GM12878 (cell line): ENCODE measurements around the gene OR2AP1.
"Not testable (repeated sequence)": the region's sequence is repeated elsewhere in the genome, so short reads cannot be mapped to it uniquely, and the experiment has no call there.

Experiments used
- ASH2L ChIP-seq: fragments of 300-600, 200-600 bp; sonication (generic); IDR thresholded peaks from 2 replicates; pipeline ENCODE4 v1.6.1; 2017; ENCODE audit warnings: low read depth, mild to moderate bottlenecking, borderline replicate concordance
- BHLHE40 ChIP-seq, 2 experiments: fragments of 450-650 bp in 1 of 2; IDR thresholded peaks; 2 replicates each; pipeline ENCODE4 v1.6.1; 2011 to 2017; ENCODE audit warnings: low read depth in 2 of 2, borderline replicate concordance in 1 of 2, improper control_type of control experiment in 1 of 2, low read length in 1 of 2, mild to moderate bottlenecking in 1 of 2
- EP300 ChIP-seq, 2 experiments: fragments of 150-350 bp in 1 of 2; IDR thresholded peaks; 2 replicates each; pipeline ENCODE4 v1.6.1; 2011 to 2012; ENCODE audit warnings: low read depth in 2 of 2, low read length in 2 of 2, borderline replicate concordance in 1 of 2, improper control_type of control experiment in 1 of 2, inconsistent platforms in 1 of 2; ENCODE audit not compliant: control insufficient read depth in 1 of 2
- GATAD2B ChIP-seq: fragments of 450-650 bp; conservative IDR thresholded peaks from 2 replicates; pipeline ENCODE4 v1.6.1; 2017; ENCODE audit warnings: low read depth, mild to moderate bottlenecking, moderate library complexity
- NFXL1 ChIP-seq: fragments of 450-650 bp; IDR thresholded peaks from 2 replicates; pipeline ENCODE4 v1.6.1; 2017; ENCODE audit warnings: antibody characterized with exemption, mild to moderate bottlenecking, borderline replicate concordance
- POLR2AphosphoS5 ChIP-seq: IDR thresholded peaks from 2 replicates; pipeline ENCODE4 v1.6.1; 2011; ENCODE audit warnings: mild to moderate bottlenecking, low read length, inconsistent platforms
- SMAD5 ChIP-seq: IDR thresholded peaks from 2 replicates; pipeline ENCODE4 v1.6.1; 2016; ENCODE audit warnings: antibody characterized with exemption, low read depth
- YY1 ChIP-seq: IDR thresholded peaks from 2 replicates; pipeline ENCODE4 v1.6.1; 2011; ENCODE audit warnings: low read depth, mild to moderate bottlenecking, low read length
- TF ChIP-seq, protein P1 (sequence below): IDR thresholded peaks from 2 replicates; pipeline ENCODE4 v1.6.1; 2011; ENCODE audit warnings: low read depth, mild to moderate bottlenecking, low read length, moderate library complexity, borderline replicate concordance; ENCODE audit errors: extremely low read depth
- TF ChIP-seq, protein P2 (sequence below), 3 experiments: IDR thresholded peaks in 2 of 3; conservative IDR thresholded peaks in 1 of 3; 2 replicates each; pipeline ENCODE4 v1.5.1; 2011; ENCODE audit warnings: low read depth in 3 of 3, low read length in 3 of 3, mild to moderate bottlenecking in 3 of 3, control low read depth in 2 of 3, moderate library complexity in 2 of 3, inconsistent platforms in 1 of 3, mixed read lengths in 1 of 3; ENCODE audit not compliant: control insufficient read depth in 2 of 3, insufficient read depth in 1 of 3; ENCODE audit errors: extremely low read depth in 1 of 3
- TF ChIP-seq, protein P3 (sequence below): IDR thresholded peaks from 2 replicates; pipeline ENCODE4 v1.6.1; 2012; ENCODE audit warnings: mild to moderate bottlenecking, low read depth, low read length
- TF ChIP-seq, protein P4 (sequence below): IDR thresholded peaks from 2 replicates; pipeline ENCODE4 v1.6.1; 2012; ENCODE audit warnings: low read depth, low read length, improper control_type of control experiment

DNA sequence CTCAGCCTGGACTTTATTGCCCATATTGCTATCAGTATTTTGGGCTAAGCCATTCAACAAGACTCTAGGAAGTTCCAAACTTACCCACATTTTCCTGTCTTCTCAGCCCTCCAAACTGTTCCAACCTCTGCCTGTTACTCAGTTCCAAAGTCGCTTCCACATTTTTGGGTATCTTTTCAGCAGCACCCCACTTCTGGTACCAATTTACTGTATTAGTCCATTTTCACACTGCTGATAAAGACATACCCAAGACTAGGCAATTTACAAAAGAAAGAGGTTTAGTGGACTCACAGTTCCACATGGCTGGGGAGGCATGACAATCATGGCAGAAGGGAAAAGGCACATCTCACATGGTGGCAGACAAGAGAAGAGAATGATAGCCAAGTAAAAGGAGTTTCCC, 1.6 kb upstream of the OR2AP1 start:
- TF ChIP-seq, protein P1, sequence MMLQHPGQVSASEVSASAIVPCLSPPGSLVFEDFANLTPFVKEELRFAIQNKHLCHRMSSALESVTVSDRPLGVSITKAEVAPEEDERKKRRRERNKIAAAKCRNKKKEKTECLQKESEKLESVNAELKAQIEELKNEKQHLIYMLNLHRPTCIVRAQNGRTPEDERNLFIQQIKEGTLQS = not testable (repeated sequence)
- not testable (repeated sequence) for TF ChIP-seq NFXL1; POLR2AphosphoS5; YY1; SMAD5; BHLHE40 (IDR thresholded peaks at IDR 0.05; ENCODE audit: borderline replicate concordance in 1 of 2, low read depth in 2 of 2, low read length in 1 of 2); GATAD2B; EP300 (IDR thresholded peaks at IDR 0.05; ENCODE audit: borderline replicate concordance in 1 of 2, control insufficient read depth in 1 of 2, low read depth in 2 of 2, low read length in 2 of 2); ASH2L
- TF ChIP-seq, protein P2, sequence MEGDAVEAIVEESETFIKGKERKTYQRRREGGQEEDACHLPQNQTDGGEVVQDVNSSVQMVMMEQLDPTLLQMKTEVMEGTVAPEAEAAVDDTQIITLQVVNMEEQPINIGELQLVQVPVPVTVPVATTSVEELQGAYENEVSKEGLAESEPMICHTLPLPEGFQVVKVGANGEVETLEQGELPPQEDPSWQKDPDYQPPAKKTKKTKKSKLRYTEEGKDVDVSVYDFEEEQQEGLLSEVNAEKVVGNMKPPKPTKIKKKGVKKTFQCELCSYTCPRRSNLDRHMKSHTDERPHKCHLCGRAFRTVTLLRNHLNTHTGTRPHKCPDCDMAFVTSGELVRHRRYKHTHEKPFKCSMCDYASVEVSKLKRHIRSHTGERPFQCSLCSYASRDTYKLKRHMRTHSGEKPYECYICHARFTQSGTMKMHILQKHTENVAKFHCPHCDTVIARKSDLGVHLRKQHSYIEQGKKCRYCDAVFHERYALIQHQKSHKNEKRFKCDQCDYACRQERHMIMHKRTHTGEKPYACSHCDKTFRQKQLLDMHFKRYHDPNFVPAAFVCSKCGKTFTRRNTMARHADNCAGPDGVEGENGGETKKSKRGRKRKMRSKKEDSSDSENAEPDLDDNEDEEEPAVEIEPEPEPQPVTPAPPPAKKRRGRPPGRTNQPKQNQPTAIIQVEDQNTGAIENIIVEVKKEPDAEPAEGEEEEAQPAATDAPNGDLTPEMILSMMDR (IDR thresholded peaks at IDR 0.05 in 2 of 3, conservative IDR thresholded peaks at IDR 0.05 in 1 of 3; ENCODE audit: control insufficient read depth in 2 of 3, extremely low read depth in 1 of 3, insufficient read depth in 1 of 3, low read depth in 3 of 3, low read length in 3 of 3) = not testable (repeated sequence)
- TF ChIP-seq, protein P3, sequence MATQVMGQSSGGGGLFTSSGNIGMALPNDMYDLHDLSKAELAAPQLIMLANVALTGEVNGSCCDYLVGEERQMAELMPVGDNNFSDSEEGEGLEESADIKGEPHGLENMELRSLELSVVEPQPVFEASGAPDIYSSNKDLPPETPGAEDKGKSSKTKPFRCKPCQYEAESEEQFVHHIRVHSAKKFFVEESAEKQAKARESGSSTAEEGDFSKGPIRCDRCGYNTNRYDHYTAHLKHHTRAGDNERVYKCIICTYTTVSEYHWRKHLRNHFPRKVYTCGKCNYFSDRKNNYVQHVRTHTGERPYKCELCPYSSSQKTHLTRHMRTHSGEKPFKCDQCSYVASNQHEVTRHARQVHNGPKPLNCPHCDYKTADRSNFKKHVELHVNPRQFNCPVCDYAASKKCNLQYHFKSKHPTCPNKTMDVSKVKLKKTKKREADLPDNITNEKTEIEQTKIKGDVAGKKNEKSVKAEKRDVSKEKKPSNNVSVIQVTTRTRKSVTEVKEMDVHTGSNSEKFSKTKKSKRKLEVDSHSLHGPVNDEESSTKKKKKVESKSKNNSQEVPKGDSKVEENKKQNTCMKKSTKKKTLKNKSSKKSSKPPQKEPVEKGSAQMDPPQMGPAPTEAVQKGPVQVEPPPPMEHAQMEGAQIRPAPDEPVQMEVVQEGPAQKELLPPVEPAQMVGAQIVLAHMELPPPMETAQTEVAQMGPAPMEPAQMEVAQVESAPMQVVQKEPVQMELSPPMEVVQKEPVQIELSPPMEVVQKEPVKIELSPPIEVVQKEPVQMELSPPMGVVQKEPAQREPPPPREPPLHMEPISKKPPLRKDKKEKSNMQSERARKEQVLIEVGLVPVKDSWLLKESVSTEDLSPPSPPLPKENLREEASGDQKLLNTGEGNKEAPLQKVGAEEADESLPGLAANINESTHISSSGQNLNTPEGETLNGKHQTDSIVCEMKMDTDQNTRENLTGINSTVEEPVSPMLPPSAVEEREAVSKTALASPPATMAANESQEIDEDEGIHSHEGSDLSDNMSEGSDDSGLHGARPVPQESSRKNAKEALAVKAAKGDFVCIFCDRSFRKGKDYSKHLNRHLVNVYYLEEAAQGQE = not testable (repeated sequence)
- TF ChIP-seq, protein P4, sequence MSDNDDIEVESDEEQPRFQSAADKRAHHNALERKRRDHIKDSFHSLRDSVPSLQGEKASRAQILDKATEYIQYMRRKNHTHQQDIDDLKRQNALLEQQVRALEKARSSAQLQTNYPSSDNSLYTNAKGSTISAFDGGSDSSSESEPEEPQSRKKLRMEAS = not testable (repeated sequence)
